ENCODE results near the gene SOX3. TPM values are rescaled to one million over a fixed set of nuclear protein-coding genes. Genes with fewer than 3 reads are reported as not detected.

SOX3 gene
- polyA plus RNA-seq, 2 of the 4 experiments (the other 2 are of a cell fraction): not detected

DNA sequence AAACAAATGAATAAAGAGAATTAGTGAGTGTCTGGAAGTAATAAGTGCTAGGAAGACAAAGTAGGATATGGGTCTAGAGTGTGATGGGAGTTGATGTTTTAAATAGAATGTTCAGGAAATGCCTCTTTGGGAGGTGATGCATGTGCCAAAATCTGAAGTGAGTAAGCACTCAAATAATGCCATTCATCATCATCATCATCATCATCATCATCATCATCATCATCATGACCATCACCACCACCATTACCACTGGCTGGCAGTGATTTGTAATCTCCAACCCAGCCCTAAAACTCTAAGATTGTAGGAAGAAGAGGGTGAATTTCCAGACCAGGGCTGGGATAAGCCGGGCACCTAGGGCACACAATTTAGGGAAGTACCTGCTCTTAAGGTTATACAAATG is 9.7 kb upstream of the SOX3 start:
- 0% methylated on average over 1 of the region's 1 CpG for WGBS (ENCODE audit: missing lambda C conversion rate)
- ChIA-PET POLR2A (no interaction called here), CTCF (no interaction called here)
- no peak for DNase-seq (ENCODE audit: low read depth in 1 of 2, low spot score in 1 of 2)
- Histone ChIP-seq H3K4me3 (no peak overlapping the region), H3K9me3 (no peaks in the 10 kb centered on the region), H3K4me1 (no peaks in the 10 kb centered on the region), H3K4me2 (no peak overlapping the region), H3K27ac (no peak overlapping the region)
- TF ChIP-seq TP53 (CRISPR knock-in tag; IDR thresholded peaks at IDR 0.05) (no peak), BHLHE40 (IDR thresholded peaks at IDR 0.05; ENCODE audit: low read depth, low read length) (no peak), HOXA7 (CRISPR knock-in tag; IDR thresholded peaks at IDR 0.05) (no peak)
- TF ChIP-seq, protein P1, sequence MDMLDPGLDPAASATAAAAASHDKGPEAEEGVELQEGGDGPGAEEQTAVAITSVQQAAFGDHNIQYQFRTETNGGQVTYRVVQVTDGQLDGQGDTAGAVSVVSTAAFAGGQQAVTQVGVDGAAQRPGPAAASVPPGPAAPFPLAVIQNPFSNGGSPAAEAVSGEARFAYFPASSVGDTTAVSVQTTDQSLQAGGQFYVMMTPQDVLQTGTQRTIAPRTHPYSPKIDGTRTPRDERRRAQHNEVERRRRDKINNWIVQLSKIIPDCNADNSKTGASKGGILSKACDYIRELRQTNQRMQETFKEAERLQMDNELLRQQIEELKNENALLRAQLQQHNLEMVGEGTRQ (IDR thresholded peaks at IDR 0.05): no peak
- TF ChIP-seq, protein P2, sequence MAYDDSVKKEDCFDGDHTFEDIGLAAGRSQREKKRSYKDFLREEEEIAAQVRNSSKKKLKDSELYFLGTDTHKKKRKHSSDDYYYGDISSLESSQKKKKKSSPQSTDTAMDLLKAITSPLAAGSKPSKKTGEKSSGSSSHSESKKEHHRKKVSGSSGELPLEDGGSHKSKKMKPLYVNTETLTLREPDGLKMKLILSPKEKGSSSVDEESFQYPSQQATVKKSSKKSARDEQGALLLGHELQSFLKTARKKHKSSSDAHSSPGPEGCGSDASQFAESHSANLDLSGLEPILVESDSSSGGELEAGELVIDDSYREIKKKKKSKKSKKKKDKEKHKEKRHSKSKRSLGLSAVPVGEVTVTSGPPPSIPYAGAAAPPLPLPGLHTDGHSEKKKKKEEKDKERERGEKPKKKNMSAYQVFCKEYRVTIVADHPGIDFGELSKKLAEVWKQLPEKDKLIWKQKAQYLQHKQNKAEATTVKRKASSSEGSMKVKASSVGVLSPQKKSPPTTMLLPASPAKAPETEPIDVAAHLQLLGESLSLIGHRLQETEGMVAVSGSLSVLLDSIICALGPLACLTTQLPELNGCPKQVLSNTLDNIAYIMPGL (CRISPR knock-in tag; IDR thresholded peaks at IDR 0.05; ENCODE audit: borderline replicate concordance): no peak
- no peak for FAIRE-seq
- ATAC-seq: no peak

DNA sequence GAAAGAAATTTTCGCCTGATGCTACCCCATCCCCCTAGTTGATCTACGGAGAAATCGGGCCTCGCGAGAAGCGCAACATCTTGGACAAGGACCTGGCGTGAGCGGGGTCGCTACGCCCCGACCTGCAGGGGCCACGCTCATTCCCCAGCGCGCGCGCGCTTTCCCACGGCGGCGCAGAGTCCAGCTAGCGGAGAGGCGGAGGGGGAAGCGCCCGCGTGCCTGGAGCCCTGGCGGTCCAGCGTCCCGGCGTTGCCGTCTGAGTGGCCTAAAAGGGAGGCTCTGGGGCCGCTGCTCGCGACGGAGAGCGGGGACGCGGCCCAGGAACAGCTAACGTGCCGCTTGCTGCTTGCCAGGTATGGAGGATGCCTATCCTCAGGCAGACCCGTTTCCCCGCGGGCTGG is 6.0 kb upstream of the SOX3 start:
- no peak overlapping the region for H3K4me3 ChIP-seq
- FAIRE-seq (no peak), ATAC-seq (no peak), DNase-seq (ENCODE audit: low read depth in 1 of 2, low spot score in 1 of 2) (no peak)
- TF ChIP-seq HOXA7 (CRISPR knock-in tag; IDR thresholded peaks at IDR 0.05) (no peak), EP300 (IDR thresholded peaks at IDR 0.05) (no peak), FOSL2 (IDR thresholded peaks at IDR 0.05) (no peak), FOSL2 (CRISPR knock-in tag; IDR thresholded peaks at IDR 0.05) (no peak), MYC (IDR thresholded peaks at IDR 0.05; ENCODE audit: borderline replicate concordance, low read length) (no peak), PHF8 (IDR thresholded peaks at IDR 0.05; ENCODE audit: borderline replicate concordance, low read depth) (no peak), NR3C1 (IDR thresholded peaks at IDR 0.05) (no peak), RAD21 (conservative IDR thresholded peaks at IDR 0.05 in 1 of 2, IDR thresholded peaks at IDR 0.05 in 1 of 2) (no peak), TFCP2L1 (CRISPR knock-in tag; IDR thresholded peaks at IDR 0.05) (no peak), NFE2L2 (conservative IDR thresholded peaks at IDR 0.05; ENCODE audit: low read length) (no peak)
- ChIA-PET CTCF (interaction anchor here (0.5 kb wide), 1 partner anchor 384 kb away, joined by 5 read pairs; no protein-coding TSS in a partner anchor), POLR2A (no interaction called here)
- H3K27ac ChIP-seq: no peak overlapping the region
- no peak overlapping the region for H3K4me2 ChIP-seq
- H3K9me3 ChIP-seq: no peaks in the 10 kb centered on the region
- no peaks in the 10 kb centered on the region for H3K4me1 ChIP-seq
- WGBS (ENCODE audit: missing lambda C conversion rate): 79% methylated on average over 13 of the region's 42 CpGs

- 35% methylated on average over 12 of the region's 12 CpGs for WGBS (ENCODE audit: missing lambda C conversion rate)
- TF ChIP-seq ATOH8 (CRISPR knock-in tag; IDR thresholded peaks at IDR 0.05; ENCODE audit: low read depth) (no peak), ZFP36 (IDR thresholded peaks at IDR 0.05; ENCODE audit: borderline replicate concordance, partially characterized antibody) (no peak), POLR2A (IDR thresholded peaks at IDR 0.05; ENCODE audit: low read length) (no peak), RFX5 (IDR thresholded peaks at IDR 0.05) (no peak), RAD21 (conservative IDR thresholded peaks at IDR 0.05 in 1 of 2, IDR thresholded peaks at IDR 0.05 in 1 of 2) (no peak), ESRRA (IDR thresholded peaks at IDR 0.05; ENCODE audit: borderline replicate concordance, low read length) (no peak), HOXB13 (CRISPR knock-in tag; IDR thresholded peaks at IDR 0.05; ENCODE audit: low read depth) (no peak), JUNB (IDR thresholded peaks at IDR 0.05) (no peak), KDM5A (IDR thresholded peaks at IDR 0.05) (no peak), PHF8 (IDR thresholded peaks at IDR 0.05; ENCODE audit: borderline replicate concordance, low read depth) (no peak), SMC3 (IDR thresholded peaks at IDR 0.05) (no peak), CHD2 (IDR thresholded peaks at IDR 0.05; ENCODE audit: low read length, partially characterized antibody) (no peak), CTCF (IDR thresholded peaks at IDR 0.05) (no peak)
- TF ChIP-seq, protein P3, sequence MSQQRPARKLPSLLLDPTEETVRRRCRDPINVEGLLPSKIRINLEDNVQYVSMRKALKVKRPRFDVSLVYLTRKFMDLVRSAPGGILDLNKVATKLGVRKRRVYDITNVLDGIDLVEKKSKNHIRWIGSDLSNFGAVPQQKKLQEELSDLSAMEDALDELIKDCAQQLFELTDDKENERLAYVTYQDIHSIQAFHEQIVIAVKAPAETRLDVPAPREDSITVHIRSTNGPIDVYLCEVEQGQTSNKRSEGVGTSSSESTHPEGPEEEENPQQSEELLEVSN (IDR thresholded peaks at IDR 0.05; ENCODE audit: borderline replicate concordance, low read depth): no peak
- FAIRE-seq (no peak), DNase-seq (ENCODE audit: low read depth in 1 of 2, low spot score in 1 of 2) (no peak), ATAC-seq (no peak)
- ChIA-PET CTCF (interaction anchor here (0.5 kb wide), 1 partner anchor 383 kb away, joined by 5 read pairs; no protein-coding TSS in a partner anchor), POLR2A (no interaction called here)
- no peak overlapping the region for H3K4me3 ChIP-seq
- H3K4me2 ChIP-seq: no peak overlapping the region
- no peak overlapping the region for H3K27ac ChIP-seq
- no peaks in the 10 kb centered on the region for H3K4me1 ChIP-seq
- H3K9me3 ChIP-seq: no peaks in the 10 kb centered on the region
Measured at GRCh38 chrX:140510306-140510676, 5.4 kb upstream of the SOX3 start.
